Superior temporal gyrus (tissue), 1 donor: Measurements from ENCODE around the gene SRXN1.
"Not testable (repeated sequence)": the region's sequence is repeated elsewhere in the genome, so short reads cannot be mapped to it uniquely, and the experiment has no call there.

Experiments
- DNase-seq: peaks from one replicate; pipeline ENCODE4 v3.0.0-alpha.2; 2016; ENCODE audit errors: extremely low spot score

The SRXN1 gene

GRCh38 chr20:655726-656624 is 3.0 kb upstream of the SRXN1 start:
- no peak for DNase-seq

- no peak for DNase-seq
Measured at GRCh38 chr20:654417-654750, 1.4 kb upstream of the SRXN1 start.

- no peak for DNase-seq
Measured at GRCh38 chr20:653590-654416, 803 bp upstream of the SRXN1 start.

- no peak for DNase-seq
Measured at GRCh38 chr20:652615-653109, 338 bp downstream of the SRXN1 start.

- no peak for DNase-seq
Measured at GRCh38 chr20:651713-652614, 1.0 kb downstream of the SRXN1 start.

- DNase-seq = no peak
Measured at GRCh38 chr20:650954-651353, 2.0 kb downstream of the SRXN1 start.

- no peak for DNase-seq
Measured at GRCh38 chr20:650281-650680, 2.7 kb downstream of the SRXN1 start.

GRCh38 chr20:647479-648019 is 5.5 kb downstream of the SRXN1 start:
- DNase-seq = no peak

- DNase-seq = no peak
Measured at GRCh38 chr20:646868-647233, 6.1 kb downstream of the SRXN1 start.

GRCh38 chr20:646107-646867 is 6.7 kb downstream of the SRXN1 start:
- DNase-seq = no peak

- peak; percentile 82 for DNase-seq
Measured at GRCh38 chr20:645318-646106, 7.5 kb downstream of the SRXN1 start.

- DNase-seq = no peak
Measured at GRCh38 chr20:644692-645317, 8.2 kb downstream of the SRXN1 start.

- peak; percentile 34 for DNase-seq
Measured at GRCh38 chr20:642398-643174, 10.4 kb downstream of the SRXN1 start.

- DNase-seq = not testable (repeated sequence)
Measured at GRCh38 chr20:642013-642397, 11.0 kb downstream of the SRXN1 start.

GRCh38 chr20:641516-641875 is 11.5 kb downstream of the SRXN1 start:
- no peak for DNase-seq

- no peak for DNase-seq
Measured at GRCh38 chr20:640674-641515, 12.1 kb downstream of the SRXN1 start.

- DNase-seq = no peak
Measured at GRCh38 chr20:638579-638978, 14.4 kb downstream of the SRXN1 start.

- no peak for DNase-seq
Measured at GRCh38 chr20:637559-637958, 15.4 kb downstream of the SRXN1 start.
